ENCODE measurements around the gene RYR3.

DNA sequence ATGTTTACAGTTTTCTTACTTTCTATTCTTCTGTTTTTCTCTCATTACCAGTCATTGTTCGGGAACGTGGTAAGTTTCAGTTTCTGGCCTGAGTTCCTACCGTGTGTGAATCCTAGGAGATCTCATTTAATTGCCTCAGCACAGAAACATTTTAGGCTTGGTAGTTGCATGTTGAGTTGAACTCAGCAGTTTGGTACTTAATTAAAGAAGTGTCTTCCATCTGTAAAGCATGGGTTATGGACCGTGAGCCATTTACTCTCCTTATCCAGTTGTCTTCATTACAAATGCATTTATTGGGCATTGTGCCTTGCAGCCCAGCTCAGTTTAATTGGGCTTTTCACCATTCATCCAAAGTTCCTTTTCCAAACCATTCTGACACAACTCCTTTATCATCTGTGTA, 515.4 kb downstream of the RYR3 start:
- no peak for TF ChIP-seq EZH2 (optimal IDR thresholded peaks at IDR 0.05; ENCODE audit: low read depth, low read length)
- TF ChIP-seq, protein P1, sequence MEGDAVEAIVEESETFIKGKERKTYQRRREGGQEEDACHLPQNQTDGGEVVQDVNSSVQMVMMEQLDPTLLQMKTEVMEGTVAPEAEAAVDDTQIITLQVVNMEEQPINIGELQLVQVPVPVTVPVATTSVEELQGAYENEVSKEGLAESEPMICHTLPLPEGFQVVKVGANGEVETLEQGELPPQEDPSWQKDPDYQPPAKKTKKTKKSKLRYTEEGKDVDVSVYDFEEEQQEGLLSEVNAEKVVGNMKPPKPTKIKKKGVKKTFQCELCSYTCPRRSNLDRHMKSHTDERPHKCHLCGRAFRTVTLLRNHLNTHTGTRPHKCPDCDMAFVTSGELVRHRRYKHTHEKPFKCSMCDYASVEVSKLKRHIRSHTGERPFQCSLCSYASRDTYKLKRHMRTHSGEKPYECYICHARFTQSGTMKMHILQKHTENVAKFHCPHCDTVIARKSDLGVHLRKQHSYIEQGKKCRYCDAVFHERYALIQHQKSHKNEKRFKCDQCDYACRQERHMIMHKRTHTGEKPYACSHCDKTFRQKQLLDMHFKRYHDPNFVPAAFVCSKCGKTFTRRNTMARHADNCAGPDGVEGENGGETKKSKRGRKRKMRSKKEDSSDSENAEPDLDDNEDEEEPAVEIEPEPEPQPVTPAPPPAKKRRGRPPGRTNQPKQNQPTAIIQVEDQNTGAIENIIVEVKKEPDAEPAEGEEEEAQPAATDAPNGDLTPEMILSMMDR (IDR thresholded peaks at IDR 0.05; ENCODE audit: low read length), result no peak
